KMS-11 (cell line): ENCODE measurements around the gene TLR5.

Source experiments
- H2AFZ ChIP-seq: fragments of 200-600 bp; sonication (generic); 2 replicates; pipeline ENCODE4 v1.6.1; 2016; ENCODE audit warnings: antibody characterized with exemption, mixed run types, low read depth
- H3K27ac ChIP-seq: fragments of 200-600 bp; sonication (generic); 2 replicates; pipeline ENCODE4 v1.6.1; 2016; ENCODE audit warnings: mild to moderate bottlenecking, mixed run types
- H3K27me3 ChIP-seq: fragments of 200-600 bp; sonication (generic); 2 replicates; pipeline ENCODE4 v1.6.1; 2017; ENCODE audit warnings: mild to moderate bottlenecking, low read depth, mixed run types, moderate library complexity; ENCODE audit not compliant: insufficient read depth
- H3K36me3 ChIP-seq: fragments of 200-600 bp; sonication (generic); 2 replicates; pipeline ENCODE4 v1.6.1; 2017; ENCODE audit warnings: mild to moderate bottlenecking, mixed run types; ENCODE audit not compliant: insufficient read depth
- H3K4me1 ChIP-seq: fragments of 200-600 bp; sonication (generic); 2 replicates; pipeline ENCODE4 v1.6.1; 2016; ENCODE audit warnings: mild to moderate bottlenecking, low read depth, mixed run types; ENCODE audit not compliant: poor library complexity, severe bottlenecking
- H3K4me2 ChIP-seq: fragments of 200-600 bp; sonication (generic); 2 replicates; pipeline ENCODE4 v1.7.0; 2016; ENCODE audit warnings: mild to moderate bottlenecking, mixed run types
- H3K4me3 ChIP-seq: fragments of 200-600 bp; sonication (generic); IDR thresholded peaks from 2 replicates; pipeline ENCODE4 v1.6.1; 2017; ENCODE audit warnings: low read depth, low read length, mixed read lengths; ENCODE audit not compliant: insufficient read depth
- H3K79me2 ChIP-seq: fragments of 200-600 bp; sonication (generic); 2 replicates; pipeline ENCODE4 v1.6.1; 2016; ENCODE audit warnings: low read depth, mixed run types; ENCODE audit not compliant: insufficient read depth
- H3K9ac ChIP-seq: fragments of 200-600 bp; sonication (generic); 2 replicates; pipeline ENCODE4 v1.6.1; 2016; ENCODE audit warnings: mild to moderate bottlenecking, mixed run types
- H4K20me1 ChIP-seq: fragments of 200-600 bp; sonication (generic); 2 replicates; pipeline ENCODE4 v1.6.1; 2016; ENCODE audit warnings: mild to moderate bottlenecking, mixed run types; ENCODE audit not compliant: insufficient read depth
- TF ChIP-seq, protein P1 (sequence below): fragments of 200-600 bp; sonication (generic); conservative IDR thresholded peaks from 2 replicates; pipeline ENCODE4 v1.6.1; 2017; ENCODE audit warnings: low read depth, mild to moderate bottlenecking, antibody characterized with exemption, low read length, moderate library complexity, mixed read lengths

TLR5 gene

DNA sequence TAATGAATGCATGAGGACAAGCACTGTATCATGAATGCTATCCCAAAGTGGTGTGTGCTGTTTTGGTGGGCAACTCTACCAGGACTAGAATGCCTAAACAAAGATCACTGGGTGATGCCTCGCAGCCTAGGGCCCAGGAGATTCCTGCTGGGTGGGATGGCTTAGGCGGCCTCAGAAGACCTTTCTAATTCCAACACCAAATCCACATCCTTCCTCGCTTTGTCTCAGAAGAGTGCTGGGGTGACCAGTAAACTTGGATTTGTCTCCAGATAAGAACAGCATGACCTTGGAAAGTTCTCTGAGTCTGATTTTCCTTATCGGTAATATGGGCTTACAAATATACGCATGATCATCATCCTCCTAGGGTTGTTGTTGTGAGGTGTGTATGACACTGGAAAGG, 76.6 kb downstream of the TLR5 start:
- Histone ChIP-seq H3K4me3 (no peak overlapping the region), H4K20me1 (no peaks in the 10 kb centered on the region), H3K79me2 (no peaks in the 10 kb centered on the region), H3K4me2 (no peak overlapping the region), H3K4me1 (no peaks in the 10 kb centered on the region), H3K9ac (no peak overlapping the region), H3K27me3 (no peaks in the 10 kb centered on the region), H3K27ac (no peak overlapping the region), H2AFZ (no peak overlapping the region), H3K36me3 (no peaks in the 10 kb centered on the region)
- TF ChIP-seq, protein P1, sequence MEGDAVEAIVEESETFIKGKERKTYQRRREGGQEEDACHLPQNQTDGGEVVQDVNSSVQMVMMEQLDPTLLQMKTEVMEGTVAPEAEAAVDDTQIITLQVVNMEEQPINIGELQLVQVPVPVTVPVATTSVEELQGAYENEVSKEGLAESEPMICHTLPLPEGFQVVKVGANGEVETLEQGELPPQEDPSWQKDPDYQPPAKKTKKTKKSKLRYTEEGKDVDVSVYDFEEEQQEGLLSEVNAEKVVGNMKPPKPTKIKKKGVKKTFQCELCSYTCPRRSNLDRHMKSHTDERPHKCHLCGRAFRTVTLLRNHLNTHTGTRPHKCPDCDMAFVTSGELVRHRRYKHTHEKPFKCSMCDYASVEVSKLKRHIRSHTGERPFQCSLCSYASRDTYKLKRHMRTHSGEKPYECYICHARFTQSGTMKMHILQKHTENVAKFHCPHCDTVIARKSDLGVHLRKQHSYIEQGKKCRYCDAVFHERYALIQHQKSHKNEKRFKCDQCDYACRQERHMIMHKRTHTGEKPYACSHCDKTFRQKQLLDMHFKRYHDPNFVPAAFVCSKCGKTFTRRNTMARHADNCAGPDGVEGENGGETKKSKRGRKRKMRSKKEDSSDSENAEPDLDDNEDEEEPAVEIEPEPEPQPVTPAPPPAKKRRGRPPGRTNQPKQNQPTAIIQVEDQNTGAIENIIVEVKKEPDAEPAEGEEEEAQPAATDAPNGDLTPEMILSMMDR: no peak

DNA sequence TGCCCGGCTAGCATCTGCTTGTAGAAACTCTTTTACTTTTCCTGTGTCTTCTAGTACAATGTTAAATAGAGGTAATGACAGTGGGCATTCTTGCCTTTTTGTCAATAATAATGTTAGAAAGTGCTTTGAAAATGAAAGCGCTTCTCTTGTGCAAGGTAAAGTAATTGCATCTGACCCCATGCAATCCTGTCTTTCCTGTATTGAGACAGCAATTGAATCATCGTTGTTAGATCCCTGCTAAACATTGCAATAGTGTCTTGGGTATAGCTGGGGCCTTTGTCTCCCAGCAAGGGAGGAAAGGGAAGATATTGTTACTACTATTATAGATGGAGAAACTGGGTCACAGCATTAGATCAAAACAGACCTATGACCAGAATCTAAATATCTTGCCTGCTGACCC, 80.9 kb downstream of the TLR5 start:
- no peaks in the 10 kb centered on the region for H3K4me1 ChIP-seq
- TF ChIP-seq, protein P1: no peak
- no peaks in the 10 kb centered on the region for H3K27me3 ChIP-seq
- H3K4me2 ChIP-seq: no peak overlapping the region
- H3K4me3 ChIP-seq: no peak overlapping the region
- H3K36me3 ChIP-seq: no peaks in the 10 kb centered on the region
- no peaks in the 10 kb centered on the region for H3K79me2 ChIP-seq
- H4K20me1 ChIP-seq: no peaks in the 10 kb centered on the region
- H3K27ac ChIP-seq: no peak overlapping the region
- no peak overlapping the region for H3K9ac ChIP-seq
- no peak overlapping the region for H2AFZ ChIP-seq

DNA sequence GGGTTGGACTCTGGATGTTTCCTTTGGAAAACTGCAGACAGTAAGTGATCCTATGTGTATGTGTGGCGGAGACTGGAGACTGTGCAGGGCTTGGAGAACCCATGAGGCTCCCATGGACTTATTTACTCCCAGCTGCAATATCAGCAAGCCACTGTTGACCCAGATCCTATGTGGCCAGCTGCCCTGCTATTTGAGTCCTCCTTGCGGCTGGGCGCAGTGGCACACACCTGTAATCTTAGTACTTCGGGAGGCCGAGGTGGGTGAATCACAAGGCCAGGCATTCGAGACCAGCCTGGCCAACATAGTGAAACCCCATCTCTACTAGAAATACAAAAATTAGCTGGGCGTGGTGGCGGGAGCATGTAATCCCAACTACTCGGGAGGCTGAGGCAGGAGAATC, 83.5 kb downstream of the TLR5 start:
- Histone ChIP-seq H4K20me1 (no peaks in the 10 kb centered on the region), H3K27ac (no peak overlapping the region), H3K9ac (no peak overlapping the region), H3K4me2 (no peak overlapping the region), H3K4me3 (no peak overlapping the region), H3K4me1 (no peaks in the 10 kb centered on the region), H3K27me3 (no peaks in the 10 kb centered on the region), H2AFZ (no peak overlapping the region), H3K36me3 (no peaks in the 10 kb centered on the region), H3K79me2 (no peaks in the 10 kb centered on the region)
- TF ChIP-seq, protein P1: no peak
